Endothelial cell (in vitro differentiated cells): Measurements from ENCODE around the gene WDR81. TPM values are rescaled to one million over a fixed set of nuclear protein-coding genes. Genes with fewer than 3 reads are reported as not detected.
A peak's percentile ranks its signal among the peaks of the same experiment; 100 is the strongest.

Experiments used
- DNase-seq: peaks from one replicate; pipeline ENCODE4 v3.0.0; 2021; ENCODE audit warnings: low spot score
- H3K27ac Mint-ChIP-seq: one replicate; pipeline ENCODE4 v1.8.0; 2021; ENCODE audit warnings: mixed read lengths, inconsistent platforms; ENCODE audit not compliant: unreplicated experiment
- H3K27me3 Mint-ChIP-seq: one replicate; pipeline ENCODE4 v1.8.0; 2021; ENCODE audit warnings: mild to moderate bottlenecking, moderate library complexity, mixed read lengths, inconsistent platforms; ENCODE audit not compliant: unreplicated experiment
- H3K36me3 Mint-ChIP-seq: one replicate; pipeline ENCODE4 v1.8.0; 2021; ENCODE audit warnings: mild to moderate bottlenecking, low read depth, mixed read lengths, inconsistent platforms; ENCODE audit not compliant: unreplicated experiment
- H3K4me1 Mint-ChIP-seq: one replicate; pipeline ENCODE4 v1.8.0; 2021; ENCODE audit warnings: mild to moderate bottlenecking, mixed read lengths, inconsistent platforms; ENCODE audit not compliant: unreplicated experiment
- H3K4me3 Mint-ChIP-seq: one replicate; pipeline ENCODE4 v1.8.0; 2021; ENCODE audit warnings: mild to moderate bottlenecking, mixed read lengths, inconsistent platforms; ENCODE audit not compliant: unreplicated experiment
- H3K9me3 Mint-ChIP-seq: one replicate; pipeline ENCODE4 v1.8.0; 2021; ENCODE audit warnings: mixed read lengths, inconsistent platforms; ENCODE audit not compliant: unreplicated experiment
- CTCF ChIP-seq: fragments of 200-600 bp; sonication (generic); IDR thresholded peaks from one replicate; pipeline ENCODE4 v1.5.0; 2021; ENCODE audit warnings: antibody characterized with exemption; ENCODE audit not compliant: unreplicated experiment
- total RNA-seq: library from RNA; stranded (reverse); fragmentation: NEBNext Ultra II Directional; extraction: Animal tissue kit (Norgen Biotek cat#: 25700); gene quantifications from one replicate; pipeline ENCODE4 v1.2.1, GENCODE V29; 2021; ENCODE audit not compliant: unreplicated experiment

WDR81 gene
- total RNA-seq, 1 donor from 2014 or later: 20.0 TPM

- H3K4me1 Mint-ChIP-seq: no peaks in the 10 kb centered on the region
- TF ChIP-seq CTCF: no peak
- no peak overlapping the region for H3K27ac Mint-ChIP-seq
- H3K36me3 Mint-ChIP-seq: peaks cover 2% of the 10 kb centered on the region
- no peak overlapping the region for H3K4me3 Mint-ChIP-seq
- no peak for DNase-seq
- no peaks in the 10 kb centered on the region for H3K9me3 Mint-ChIP-seq
- H3K27me3 Mint-ChIP-seq: peaks cover 9% of the 10 kb centered on the region
Observed at GRCh38 chr17:1743088-1743439, 18.6 kb downstream of the WDR81 start.

- Mint-ChIP-seq H3K36me3 (no peaks in the 10 kb centered on the region), H3K27ac (no peak overlapping the region), H3K27me3 (peaks cover 8% of the 10 kb centered on the region), H3K9me3 (no peaks in the 10 kb centered on the region), H3K4me1 (no peaks in the 10 kb centered on the region), H3K4me3 (no peak overlapping the region)
- DNase-seq: no peak
- no peak for TF ChIP-seq CTCF
Observed at GRCh38 chr17:1744551-1745512, 20.3 kb downstream of the WDR81 start.

GRCh38 chr17:1745513-1746020 is 21.1 kb downstream of the WDR81 start:
- Mint-ChIP-seq H3K9me3 (no peaks in the 10 kb centered on the region), H3K4me3 (no peak overlapping the region), H3K27ac (no peak overlapping the region), H3K36me3 (no peaks in the 10 kb centered on the region), H3K27me3 (peaks cover 8% of the 10 kb centered on the region), H3K4me1 (no peaks in the 10 kb centered on the region)
- DNase-seq: no peak
- no peak for TF ChIP-seq CTCF

- Mint-ChIP-seq H3K27ac (peak overlapping the region; percentile 57), H3K4me3 (no peak overlapping the region), H3K4me1 (peaks cover 3% of the 10 kb centered on the region), H3K27me3 (peaks cover 8% of the 10 kb centered on the region), H3K9me3 (no peaks in the 10 kb centered on the region), H3K36me3 (no peaks in the 10 kb centered on the region)
- peak; percentile 45 for DNase-seq
- no peak for TF ChIP-seq CTCF
Observed at GRCh38 chr17:1746975-1747543, 22.6 kb downstream of the WDR81 start.

GRCh38 chr17:1750628-1751027 is 26.1 kb downstream of the WDR81 start:
- DNase-seq: no peak
- Mint-ChIP-seq H3K9me3 (no peaks in the 10 kb centered on the region), H3K27me3 (peaks cover 8% of the 10 kb centered on the region), H3K4me3 (no peak overlapping the region), H3K4me1 (peaks cover 10% of the 10 kb centered on the region), H3K27ac (no peak overlapping the region), H3K36me3 (no peaks in the 10 kb centered on the region)
- no peak for TF ChIP-seq CTCF
